H1 (cell line): ENCODE results near the gene KCNN4. TPM values are rescaled to one million over a fixed set of nuclear protein-coding genes. Genes with fewer than 3 reads are reported as not detected.

Source experiments
- CTCF ChIA-PET: fragments of 300-600 bp; sonication (Branson Sonifier 250); formaldehyde crosslinking; loops from one replicate; lab custom pipeline; 2021; ENCODE audit not compliant: partially characterized antibody; lab: Charles Lee
- POLR2A ChIA-PET: fragments of 300-600 bp; sonication (Branson Sonifier 250); formaldehyde crosslinking; loops from one replicate; lab custom pipeline; 2021; ENCODE audit warnings: inconsistent platforms; ENCODE audit not compliant: partially characterized antibody; lab: Charles Lee
- DNase-seq, 2 experiments: peaks; one replicate each; pipeline versions ENCODE4 v3.0.0 to v3.0.0-alpha.2; 2010 to 2022; ENCODE audit warnings: low spot score in 2 of 2, low read depth in 1 of 2, mixed read lengths in 1 of 2
- FAIRE-seq: peaks from 2 replicates; lab custom pipeline; 2011; peaks lifted over from hg19 to GRCh38; lab: Jason Lieb, UNC
- H2AFZ ChIP-seq: 2 replicates; pipeline ENCODE4 v1.8.1; 2012; ENCODE audit warnings: low read length, inconsistent platforms
- H2AK5ac ChIP-seq: 2 replicates; pipeline ENCODE4 v1.6.1; 2013; ENCODE audit warnings: low read depth, low read length
- H2BK120ac ChIP-seq: replicated peaks from 2 replicates; pipeline ENCODE3; 2013; ENCODE audit warnings: low read depth, low read length, inconsistent platforms
- H2BK12ac ChIP-seq: 2 replicates; pipeline ENCODE4 v1.6.1; 2013; ENCODE audit warnings: low read depth, low read length
- H2BK15ac ChIP-seq: 2 replicates; pipeline ENCODE4 v1.6.1; 2013; ENCODE audit warnings: low read length
- H2BK20ac ChIP-seq: 2 replicates; pipeline ENCODE4 v1.6.1; 2013; ENCODE audit warnings: low read length
- H2BK5ac ChIP-seq: 2 replicates; pipeline ENCODE4 v1.6.1; 2013; ENCODE audit warnings: low read depth, low read length
- H3K14ac ChIP-seq: 2 replicates; pipeline ENCODE4 v1.6.1; 2013; ENCODE audit warnings: inconsistent platforms; ENCODE audit not compliant: insufficient read length
- H3K18ac ChIP-seq: 2 replicates; pipeline ENCODE4 v1.6.1; 2013; ENCODE audit warnings: low read length; ENCODE audit errors: extremely low read depth
- H3K23ac ChIP-seq: 2 replicates; pipeline ENCODE4 v1.6.1; 2013; ENCODE audit warnings: inconsistent platforms; ENCODE audit not compliant: insufficient read length
- H3K23me2 ChIP-seq: 2 replicates; pipeline ENCODE4 v1.6.1; 2013; ENCODE audit warnings: low read depth, low read length
- H3K27ac ChIP-seq: 2 replicates; pipeline ENCODE4 v1.6.1; 2011; ENCODE audit warnings: low read depth, low read length, inconsistent platforms
- H3K27me3 ChIP-seq, 4 experiments: replicated peaks in 1 of 4; 1 replicate in 1 of 4; 2 replicates in 3 of 4; pipeline versions ENCODE4 v1.6.1 to v1.8.1; 2011 to 2013; ENCODE audit warnings: low read length in 3 of 4, mild to moderate bottlenecking in 3 of 4, inconsistent platforms in 2 of 4, mixed read lengths in 2 of 4, moderate library complexity in 1 of 4; ENCODE audit not compliant: control insufficient read depth in 3 of 4, insufficient read depth in 3 of 4; ENCODE audit errors: extremely low read depth in 1 of 4
- H3K36me3 ChIP-seq, 4 experiments: 2 replicates each; pipeline versions ENCODE4 v1.6.1 to v1.8.1; 2011 to 2013; ENCODE audit warnings: mild to moderate bottlenecking in 4 of 4, low read length in 3 of 4, moderate library complexity in 2 of 4, control low read depth in 1 of 4, inconsistent platforms in 1 of 4; ENCODE audit not compliant: insufficient read depth in 4 of 4, control insufficient read depth in 2 of 4
- H3K4ac ChIP-seq: replicated peaks from 2 replicates; pipeline ENCODE3; 2013; ENCODE audit warnings: low read length, low read depth, mixed read lengths, inconsistent platforms; ENCODE audit not compliant: insufficient read length
- H3K4me1 ChIP-seq, 4 experiments: replicated peaks in 1 of 4; 1 replicate in 1 of 4; 2 replicates in 3 of 4; pipeline versions ENCODE4 v1.6.1 to v1.8.1; 2011 to 2013; ENCODE audit warnings: low read length in 3 of 4, inconsistent platforms in 2 of 4, mixed read lengths in 1 of 4; ENCODE audit not compliant: insufficient read depth in 4 of 4, control insufficient read depth in 3 of 4
- H3K4me2 ChIP-seq, 2 experiments: 2 replicates each; pipeline versions ENCODE4 v1.6.1 to v1.8.1; 2011 to 2013; ENCODE audit warnings: low read depth in 2 of 2, low read length in 2 of 2, control low read depth in 1 of 2, inconsistent platforms in 1 of 2, mild to moderate bottlenecking in 1 of 2; ENCODE audit not compliant: insufficient read depth in 1 of 2
- H3K4me3 ChIP-seq, 4 experiments: fragments of 200-600, 300-600 bp in 1 of 4; sonication (generic), shearing (Covaris generic), sonication (Bioruptor Twin) in 1 of 4; 2 replicates each; pipeline versions ENCODE4 v1.5.1 to v1.8.1; 2011 to 2016; ENCODE audit warnings: low read length in 4 of 4, low read depth in 3 of 4, control low read depth in 2 of 4, inconsistent platforms in 2 of 4, mild to moderate bottlenecking in 2 of 4, mixed read lengths in 1 of 4, moderate library complexity in 1 of 4; ENCODE audit not compliant: insufficient read depth in 2 of 4; ENCODE audit errors: extremely low read depth in 1 of 4
- H3K56ac ChIP-seq: replicated peaks from 2 replicates; pipeline ENCODE3; 2013; ENCODE audit warnings: low read depth, mild to moderate bottlenecking, mixed read lengths, low read length, inconsistent platforms; ENCODE audit not compliant: insufficient read length
- H3K79me1 ChIP-seq: 2 replicates; pipeline ENCODE4 v1.6.1; 2013; ENCODE audit warnings: low read depth, low read length, control low read depth
- H3K79me2 ChIP-seq, 2 experiments: 2 replicates each; pipeline versions ENCODE4 v1.6.1 to v1.8.1; 2012 to 2013; ENCODE audit warnings: low read length in 2 of 2, mild to moderate bottlenecking in 2 of 2, inconsistent platforms in 1 of 2; ENCODE audit not compliant: insufficient read depth in 2 of 2, control insufficient read depth in 1 of 2
- H3K9ac ChIP-seq, 4 experiments: replicated peaks in 1 of 4; 1 replicate in 1 of 4; 2 replicates in 3 of 4; pipeline versions ENCODE4 v1.6.1 to v1.8.1; 2011 to 2013; ENCODE audit warnings: low read depth in 3 of 4, low read length in 3 of 4, control low read depth in 2 of 4, mild to moderate bottlenecking in 2 of 4, moderate library complexity in 2 of 4, inconsistent platforms in 1 of 4; ENCODE audit errors: extremely low read depth in 1 of 4
- H3K9me3 ChIP-seq, 2 experiments: 2 replicates each; pipeline versions ENCODE4 v1.6.1 to v1.8.1; 2012 to 2013; ENCODE audit warnings: mild to moderate bottlenecking in 2 of 2, moderate library complexity in 2 of 2, control low read depth in 1 of 2, inconsistent platforms in 1 of 2, low read depth in 1 of 2, low read length in 1 of 2, mixed read lengths in 1 of 2; ENCODE audit not compliant: insufficient read depth in 2 of 2
- H4K20me1 ChIP-seq, 2 experiments: replicated peaks in 1 of 2; 2 replicates each; pipeline versions ENCODE3 to v1.8.1; 2011 to 2013; ENCODE audit warnings: inconsistent platforms in 2 of 2, low read length in 2 of 2, mild to moderate bottlenecking in 1 of 2; ENCODE audit not compliant: insufficient read depth in 2 of 2, control insufficient read depth in 1 of 2
- H4K5ac ChIP-seq: 2 replicates; pipeline ENCODE4 v1.6.1; 2013; ENCODE audit warnings: low read length, low read depth, mixed read lengths, inconsistent platforms; ENCODE audit not compliant: insufficient read length
- H4K8ac ChIP-seq: 2 replicates; pipeline ENCODE4 v1.8.0; 2013; ENCODE audit warnings: mild to moderate bottlenecking, moderate library complexity, low read length, inconsistent platforms; ENCODE audit not compliant: insufficient read depth; ENCODE audit errors: extremely low read depth
- H4K91ac ChIP-seq: replicated peaks from 2 replicates; pipeline ENCODE3; 2013; ENCODE audit warnings: low read length, mixed read lengths, inconsistent platforms; ENCODE audit not compliant: insufficient read length
- EZH2 ChIP-seq: fragments of 200-600 bp; sonication (generic); IDR thresholded peaks from 2 replicates; pipeline ENCODE4 v1.7.1; 2012; ENCODE audit warnings: low read depth, mild to moderate bottlenecking, moderate library complexity, low read length, inconsistent platforms; ENCODE audit not compliant: severe bottlenecking
- JUN ChIP-seq: IDR thresholded peaks from 2 replicates; pipeline ENCODE4 v1.6.1; 2011; ENCODE audit warnings: low read depth, mild to moderate bottlenecking, improper control_type of control experiment, low read length
- NANOG ChIP-seq: IDR thresholded peaks from 2 replicates; pipeline ENCODE4 v1.6.1; 2011; ENCODE audit warnings: low read length, low read depth, mild to moderate bottlenecking, inconsistent platforms; ENCODE audit not compliant: insufficient read depth, poor library complexity, severe bottlenecking
- WGBS, 2 experiments: shearing (Covaris generic) in 1 of 2; methylation state at CpG; one replicate each; pipeline versions ENCODE4 v1.1.6 to v1.1.7; 2013 to 2015; ENCODE audit warnings: low lambda C conversion rate in 2 of 2, mixed read lengths in 2 of 2, inconsistent platforms in 1 of 2, low coverage in 1 of 2, missing lambda C conversion rate in 1 of 2; ENCODE audit not compliant: insufficient replicate concordance in 2 of 2, insufficient coverage in 1 of 2, insufficient read length in 1 of 2; ENCODE audit errors: extremely low coverage in 1 of 2, missing lambda C conversion rate in 1 of 2; 5-methylcytosine and 5-hydroxymethylcytosine counted together
- polyA plus RNA-seq, 7 experiments: library from polyadenylated mRNA; depleted of rRNA in 3 of 7; stranded (reverse) in 5 of 7; unstranded in 2 of 7; fragments of >200 nt in 5 of 7; fragments of 200-250 nt in 2 of 7; gene quantifications; 1 replicate in 5 of 7; 2 replicates in 1 of 7; 4 replicates in 1 of 7; pipeline versions ENCODE4 v1.2.1 to v1.2.3, GENCODE V29; 2011 to 2013; ENCODE audit warnings: missing spikeins in 2 of 7, mixed read lengths in 2 of 7
- total RNA-seq: library from RNA; stranded (reverse); fragmentation: NEBNext Ultra II Directional; extraction: Animal tissue kit (Norgen Biotek cat#: 25700); gene quantifications from 2 replicates; pipeline ENCODE4 v1.2.1, GENCODE V29; 2021

The KCNN4 gene
- total and polyA plus RNA-seq, 2 of the 8 experiments (the other 6 are each of a cell fraction or from before 2014, with no cell fraction given): 0.78 to 1.5 TPM

GRCh38 chr19:43812259-43812658 is 31.5 kb upstream of the KCNN4 start:
- POLR2A ChIA-PET: interaction anchor here (1.2 kb wide), 1 partner anchor 67 kb away, joined by 3 read pairs; no protein-coding TSS in a partner anchor
- Histone ChIP-seq H4K8ac (no peak overlapping the region), H2BK12ac (no peak overlapping the region), H3K9ac (no peak overlapping the region), H3K36me3 (no peaks in the 10 kb centered on the region)
- TF ChIP-seq EZH2 (no peak), NANOG (no peak), JUN (no peak)
- TF ChIP-seq, all 59 proteins: peak for 0
- Histone ChIP-seq H3K56ac (no peak overlapping the region), H4K5ac (no peak overlapping the region), H3K4ac (no peak overlapping the region), H3K23me2 (no peaks in the 10 kb centered on the region), H3K18ac (no peak overlapping the region), H2AFZ (no peak overlapping the region), H3K23ac (no peak overlapping the region), H3K4me3 (no peak overlapping the region), H3K9me3 (no peaks in the 10 kb centered on the region), H2BK15ac (no peak overlapping the region), H4K20me1 (no peaks in the 10 kb centered on the region), H3K14ac (no peak overlapping the region), H3K79me2 (no peaks in the 10 kb centered on the region), H2AK5ac (no peak overlapping the region), H3K27me3 (no peaks in the 10 kb centered on the region; a peak in 1 of 7 replicates), H3K4me1 (no peaks in the 10 kb centered on the region), H3K4me2 (no peak overlapping the region), H4K91ac (no peak overlapping the region), H2BK120ac (no peak overlapping the region), H3K79me1 (no peaks in the 10 kb centered on the region), H2BK5ac (no peak overlapping the region), H3K27ac (no peak overlapping the region), H2BK20ac (no peak overlapping the region)
- DNase-seq (no peak), FAIRE-seq (no peak)
- WGBS, 2 experiments: 71% methylated on average over 1 of the region's 1 CpG; no CpG with 5 or more reads in 1 of the 2 experiments
- CTCF ChIA-PET: interaction anchor here (0.6 to 7.5 kb wide), 4 partner anchors 9 to 66 kb away, joined by 3 to 67 read pairs (median 4); no protein-coding TSS in a partner anchor
